HepG2 (cell line): ENCODE data around the gene WNT1. TPM values are rescaled to one million over a fixed set of nuclear protein-coding genes. Genes with fewer than 3 reads are reported as not detected.

Experiments used
- ATAC-seq: fragments of 200-7000 bp; cut with Tn5 transposase; 3 replicates; pipeline ENCODE4 v1.9.1; 2020; ENCODE audit warnings: mild to moderate bottlenecking, moderate library complexity
- BruUV-seq: library from RNA; stranded (reverse); fragments of 400-500 nt; replicated peaks from 2 replicates; lab custom pipeline; 2021; lab: Mats Ljungman, UMichigan
- CTCF ChIA-PET: fragments of 300-600 bp; formaldehyde crosslinking; extraction: SDS; loops from one replicate; lab custom pipeline; 2021; ENCODE audit warnings: low total read pairs, inconsistent platforms, low intra/inter-chr PET ratio; lab: Yijun Ruan, JAX
- POLR2A ChIA-PET: fragments of 350-600 bp; sonication (Branson Sonifier 250); formaldehyde crosslinking; loops from one replicate; lab custom pipeline; 2020; ENCODE audit warnings: antibody characterized with exemption, inconsistent platforms; lab: Yijun Ruan, JAX
- DNase-seq: peaks from one replicate; pipeline ENCODE4 v3.0.0-alpha.2; 2015; ENCODE audit warnings: low spot score
- FAIRE-seq: peaks from 3 replicates; lab custom pipeline; 2011; peaks lifted over from hg19 to GRCh38; lab: Jason Lieb, UNC
- H2AFZ ChIP-seq: one replicate; pipeline ENCODE4 v1.6.1; 2011; ENCODE audit warnings: low read length, inconsistent platforms
- H3K27ac ChIP-seq: fragments of 300-600 bp; 3 replicates; pipeline ENCODE4 v1.8.0; 2011; ENCODE audit warnings: mixed run types, mild to moderate bottlenecking, mixed read lengths, low read length, inconsistent platforms; ENCODE audit not compliant: insufficient read depth; ENCODE audit errors: extremely low read length
- H3K27me3 ChIP-seq, 2 experiments: fragments of 200-600 bp in 1 of 2; 2 replicates in 1 of 2; 3 replicates in 1 of 2; pipeline versions ENCODE4 v1.6.0 to v1.8.0; 2011; ENCODE audit warnings: low read length in 2 of 2, mild to moderate bottlenecking in 2 of 2, moderate library complexity in 2 of 2, inconsistent platforms in 1 of 2; ENCODE audit not compliant: insufficient read depth in 2 of 2, control insufficient read depth in 1 of 2
- H3K36me3 ChIP-seq, 2 experiments: fragments of 200-600 bp in 1 of 2; replicated peaks in 1 of 2; 2 replicates in 1 of 2; 3 replicates in 1 of 2; pipeline versions ENCODE4 v1.5.1 to v1.8.0; 2011; ENCODE audit warnings: low read length in 2 of 2, inconsistent platforms in 1 of 2; ENCODE audit not compliant: insufficient read depth in 2 of 2, control insufficient read depth in 1 of 2
- H3K4me1 ChIP-seq: 2 replicates; pipeline ENCODE4 v1.5.1; 2012; ENCODE audit warnings: low read length, inconsistent platforms; ENCODE audit not compliant: insufficient read depth
- H3K4me2 ChIP-seq: 2 replicates; pipeline ENCODE4 v1.6.0; 2011; ENCODE audit warnings: low read depth, low read length, inconsistent platforms
- H3K4me3 ChIP-seq, 3 experiments: fragments of 200-600 bp in 1 of 3; sonication (generic), shearing (Covaris generic) in 1 of 3; replicated peaks in 1 of 3; 2 replicates each; pipeline ENCODE4 v1.5.1; 2011 to 2016; ENCODE audit warnings: low read length in 3 of 3, inconsistent platforms in 2 of 3, low read depth in 2 of 3, mild to moderate bottlenecking in 2 of 3, control low read depth in 1 of 3, mixed read lengths in 1 of 3; ENCODE audit not compliant: insufficient read depth in 1 of 3
- H3K79me2 ChIP-seq: one replicate; pipeline ENCODE4 v1.6.1; 2011; ENCODE audit warnings: low read length, inconsistent platforms; ENCODE audit not compliant: insufficient read depth
- H3K9ac ChIP-seq: 2 replicates; pipeline ENCODE4 v1.6.0; 2011; ENCODE audit warnings: mild to moderate bottlenecking, low read depth, low read length, inconsistent platforms; ENCODE audit not compliant: insufficient read depth
- H3K9me3 ChIP-seq: 2 replicates; pipeline ENCODE4 v1.5.1; 2012; ENCODE audit warnings: mild to moderate bottlenecking, low read length
- H4K20me1 ChIP-seq: 2 replicates; pipeline ENCODE4 v1.6.0; 2011; ENCODE audit warnings: inconsistent platforms, mild to moderate bottlenecking, low read length, moderate library complexity; ENCODE audit not compliant: insufficient read depth
- CCDC6 ChIP-seq: sonication (generic); formaldehyde crosslinking; IDR thresholded peaks from 2 replicates; pipeline ENCODE4 v1.8.1; 2022; ENCODE audit warnings: mild to moderate bottlenecking, missing genetic modification reagents, moderate library complexity
- NFAT5 ChIP-seq: sonication (generic); formaldehyde crosslinking; IDR thresholded peaks from 2 replicates; pipeline ENCODE4 v1.4.0; 2020; ENCODE audit warnings: missing genetic modification reagents
- SNRNP70 ChIP-seq: fragments of 200-400 bp; formaldehyde crosslinking; IDR thresholded peaks from 2 replicates; pipeline ENCODE4 v1.6.1; 2017; ENCODE audit warnings: mild to moderate bottlenecking, low read depth, low read length, moderate library complexity
- TBL1XR1 ChIP-seq: fragments of 150-350 bp; IDR thresholded peaks from 2 replicates; pipeline ENCODE4 v1.6.1; 2014; ENCODE audit warnings: borderline replicate concordance, low read length; ENCODE audit not compliant: partially characterized antibody
- ZBTB14 ChIP-seq: sonication (generic); formaldehyde crosslinking; IDR thresholded peaks from 2 replicates; pipeline ENCODE4 v1.4.0; 2020; ENCODE audit warnings: missing genetic modification reagents
- ZFX ChIP-seq: sonication (generic); formaldehyde crosslinking; IDR thresholded peaks from 2 replicates; pipeline ENCODE4 v1.4.0; 2020; ENCODE audit warnings: mild to moderate bottlenecking, low read depth, missing genetic modification reagents, moderate library complexity
- ZNF207 ChIP-seq: fragments of 450-650 bp; IDR thresholded peaks from 2 replicates; pipeline ENCODE4 v1.6.1; 2016; ENCODE audit warnings: antibody characterized with exemption, borderline replicate concordance
- ZNF44 ChIP-seq: sonication (generic); formaldehyde crosslinking; IDR thresholded peaks from 2 replicates; pipeline ENCODE4 v1.5.1; 2020; ENCODE audit warnings: mild to moderate bottlenecking, missing genetic modification reagents
- ZNF589 ChIP-seq: sonication (generic); formaldehyde crosslinking; conservative IDR thresholded peaks from 2 replicates; pipeline ENCODE4 v1.8.0; 2022; ENCODE audit warnings: mild to moderate bottlenecking, moderate library complexity, missing genetic modification reagents
- ZNF660 ChIP-seq: sonication (generic); formaldehyde crosslinking; IDR thresholded peaks from 2 replicates; pipeline ENCODE4 v1.5.1; 2020; ENCODE audit warnings: mild to moderate bottlenecking, low read depth, missing genetic modification reagents, borderline replicate concordance
- ZUFSP ChIP-seq: sonication (generic); formaldehyde crosslinking; IDR thresholded peaks from 2 replicates; pipeline ENCODE4 v1.9.0; 2021; ENCODE audit warnings: missing genetic modification reagents, mild to moderate bottlenecking, borderline replicate concordance
- WGBS: methylation state at CpG from one replicate; pipeline ENCODE4 v1.1.6; 2017; ENCODE audit warnings: low lambda C conversion rate; 5-methylcytosine and 5-hydroxymethylcytosine counted together
- in situ Hi-C: cut with HindIII; loops from 2 replicates; pipeline ENCODE4 v1.10.0; 2017; ENCODE audit warnings: low pct_unique_long_range_greater_than_20kb; ENCODE audit not compliant: extremely low pct_ligation_motif_present
- intact Hi-C: fragments of 100-400 bp; cut with micrococcal nuclease; formaldehyde crosslinking; loops from one replicate; pipeline ENCODE4 v1.10.0; 2022; ENCODE audit not compliant: unreplicated experiment
- polyA plus RNA-seq, 8 experiments: library from polyadenylated mRNA; depleted of rRNA in 3 of 8; stranded (reverse) in 7 of 8; unstranded in 1 of 8; fragments of >200 nt; fragmentation: Illumina TruSeq in 4 of 8; extraction: Trizol in 4 of 8; gene quantifications; 2 replicates each; pipeline versions ENCODE4 v1.2.1 to v1.2.3, GENCODE V29; 2011 to 2016; ENCODE audit warnings: low read depth in 4 of 8, missing spikeins in 1 of 8, mixed read lengths in 1 of 8; ENCODE audit not compliant: insufficient read depth in 1 of 8
- total RNA-seq, 5 experiments: library from RNA; depleted of rRNA; stranded (reverse); fragments of >200 nt; fragmentation: Illumina TruSeq; extraction: Trizol; gene quantifications; 2 replicates each; pipeline ENCODE4 v1.2.3, GENCODE V29; 2016; ENCODE audit warnings: low read depth in 1 of 5
- TF ChIP-seq, protein P1 (sequence below): sonication (generic); formaldehyde crosslinking; IDR thresholded peaks from 2 replicates; pipeline ENCODE4 v1.4.0; 2020; ENCODE audit warnings: missing genetic modification reagents

The WNT1 gene
- total and polyA plus RNA-seq, 2 of the 13 experiments (the other 11 are each of a cell fraction or from before 2014, with no cell fraction given), result not detected

DNA sequence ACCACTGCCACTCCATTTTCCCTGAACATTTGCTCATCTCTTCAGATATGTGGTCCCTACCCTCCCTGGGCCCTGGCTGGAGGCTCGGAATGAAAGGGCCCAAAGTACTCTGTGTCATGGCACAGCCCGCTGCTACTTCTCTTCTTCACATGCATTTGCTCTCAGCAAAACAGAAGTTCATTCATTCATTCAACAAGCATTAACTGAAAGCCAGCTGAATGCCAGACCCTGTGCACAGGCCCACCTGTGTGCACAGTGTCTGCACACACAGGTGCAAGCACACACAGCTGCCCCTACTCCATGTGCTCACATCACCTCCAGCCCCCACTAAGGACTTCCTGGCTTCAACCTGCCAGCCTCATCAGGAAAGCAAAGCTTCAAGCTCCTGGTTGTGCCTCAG, 7.8 kb downstream of the WNT1 start (continued):
- no peak for TF ChIP-seq ZUFSP (CRISPR knock-in tag)
- TF ChIP-seq SNRNP70, result no peak
- TF ChIP-seq ZNF207, result no peak
- TF ChIP-seq CCDC6, result no peak
- TF ChIP-seq, protein P1, sequence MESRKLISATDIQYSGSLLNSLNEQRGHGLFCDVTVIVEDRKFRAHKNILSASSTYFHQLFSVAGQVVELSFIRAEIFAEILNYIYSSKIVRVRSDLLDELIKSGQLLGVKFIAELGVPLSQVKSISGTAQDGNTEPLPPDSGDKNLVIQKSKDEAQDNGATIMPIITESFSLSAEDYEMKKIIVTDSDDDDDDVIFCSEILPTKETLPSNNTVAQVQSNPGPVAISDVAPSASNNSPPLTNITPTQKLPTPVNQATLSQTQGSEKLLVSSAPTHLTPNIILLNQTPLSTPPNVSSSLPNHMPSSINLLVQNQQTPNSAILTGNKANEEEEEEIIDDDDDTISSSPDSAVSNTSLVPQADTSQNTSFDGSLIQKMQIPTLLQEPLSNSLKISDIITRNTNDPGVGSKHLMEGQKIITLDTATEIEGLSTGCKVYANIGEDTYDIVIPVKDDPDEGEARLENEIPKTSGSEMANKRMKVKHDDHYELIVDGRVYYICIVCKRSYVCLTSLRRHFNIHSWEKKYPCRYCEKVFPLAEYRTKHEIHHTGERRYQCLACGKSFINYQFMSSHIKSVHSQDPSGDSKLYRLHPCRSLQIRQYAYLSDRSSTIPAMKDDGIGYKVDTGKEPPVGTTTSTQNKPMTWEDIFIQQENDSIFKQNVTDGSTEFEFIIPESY (CRISPR knock-in tag), result no peak
- TF ChIP-seq, all 625 proteins: peak for 0

DNA sequence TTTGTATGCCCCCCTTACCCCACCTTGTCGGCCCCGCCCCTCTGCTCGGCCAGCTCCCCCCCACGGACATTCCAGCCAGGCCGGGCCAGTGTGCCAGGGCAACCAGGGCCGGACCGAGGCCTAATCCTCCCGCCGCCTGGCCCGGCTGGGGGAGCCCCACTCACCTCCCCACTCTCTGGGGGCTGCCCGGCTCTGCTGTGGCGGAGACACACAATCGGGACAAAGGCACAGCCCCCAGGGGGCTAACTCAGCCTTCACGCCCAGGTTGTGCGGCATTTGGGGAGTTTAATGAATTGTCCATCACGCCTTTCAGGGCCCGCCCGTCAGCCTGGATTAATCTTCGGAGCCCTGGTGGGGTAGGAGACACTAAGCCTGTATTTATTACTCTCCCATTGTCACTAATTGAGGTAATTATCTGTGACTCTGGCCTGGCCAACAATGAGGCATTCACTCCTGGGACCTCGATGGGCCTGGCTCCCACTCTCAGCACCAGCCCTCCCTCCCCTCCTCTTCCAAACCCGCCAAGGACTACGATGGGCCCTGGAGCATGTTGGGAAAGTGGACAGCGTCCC, 8.7 kb downstream of the WNT1 start:
- no peak overlapping the region for H3K27ac ChIP-seq
- 36% methylated on average over 17 of the region's 23 CpGs for WGBS
- H4K20me1 ChIP-seq, result no peaks in the 10 kb centered on the region
- no peak overlapping the region for H2AFZ ChIP-seq
- H3K9me3 ChIP-seq, result no peaks in the 10 kb centered on the region
- H3K4me2 ChIP-seq, result no peak overlapping the region
- no peaks in the 10 kb centered on the region for H3K4me1 ChIP-seq
- no peak for FAIRE-seq
- no peak overlapping the region for H3K9ac ChIP-seq
- in situ Hi-C loops, result no loop called here
- ATAC-seq, result no peak
- ChIA-PET POLR2A (no interaction called here), CTCF (interaction anchor here (1.5 kb wide), 1 partner anchor 21 kb away, joined by 3 read pairs; no protein-coding TSS in a partner anchor)
- DNase-seq, result no peak
- H3K36me3 ChIP-seq, result no peaks in the 10 kb centered on the region
- H3K79me2 ChIP-seq, result no peaks in the 10 kb centered on the region
- H3K4me3 ChIP-seq, result no peak overlapping the region
- intact Hi-C loops, result no loop called here
- peaks cover 12 to 72% of the 10 kb centered on the region in 2 experiments; a peak in 4 of 5 replicates for H3K27me3 ChIP-seq
- no TSS peak for BruUV-seq
- TF ChIP-seq ZNF660 (CRISPR knock-in tag) (no peak), ZNF44 (CRISPR knock-in tag) (no peak), ZFX (CRISPR knock-in tag) (no peak), NFAT5 (CRISPR knock-in tag) (no peak), TBL1XR1 (no peak), ZNF589 (no peak), ZBTB14 (no peak)
